Activated CD4-positive, alpha-beta memory T cell treated with anti-CD3 and anti-CD28 coated beads, Interleukin-2, amount 10 ng/mL, durations not matched to agents 7 days and 5 days (primary cell): ENCODE measurements around the gene UBTD1. TPM values are rescaled to one million over a fixed set of nuclear protein-coding genes. Genes with fewer than 3 reads are reported as not detected.

Experiments
- CTCF ChIA-PET: fragments of 350-600 bp; sonication (Branson Sonifier 250); formaldehyde crosslinking; loops from one replicate; lab custom pipeline; 2021; ENCODE audit warnings: antibody characterized with exemption, inconsistent platforms; lab: Charles Lee
- POLR2A ChIA-PET: fragments of 350-600 bp; sonication (Branson Sonifier 250); formaldehyde crosslinking; loops from one replicate; lab custom pipeline; 2021; ENCODE audit warnings: antibody characterized with exemption; lab: Charles Lee
- DNase-seq: peaks from one replicate; pipeline ENCODE4 v3.0.0-alpha.2; 2020
- H3K27ac Mint-ChIP-seq: one replicate; pipeline ENCODE4 v1.8.0; 2021; ENCODE audit warnings: mild to moderate bottlenecking, mixed read lengths
- H3K27me3 Mint-ChIP-seq: one replicate; pipeline ENCODE4 v1.8.0; 2021; ENCODE audit warnings: mixed read lengths
- H3K36me3 Mint-ChIP-seq: one replicate; pipeline ENCODE4 v1.8.0; 2021; ENCODE audit warnings: low read depth, mixed read lengths
- H3K4me1 Mint-ChIP-seq: one replicate; pipeline ENCODE4 v1.8.0; 2021; ENCODE audit warnings: mixed read lengths
- H3K4me3 Mint-ChIP-seq: one replicate; pipeline ENCODE4 v1.8.0; 2021; ENCODE audit warnings: mild to moderate bottlenecking, mixed read lengths
- H3K9me3 Mint-ChIP-seq: one replicate; pipeline ENCODE4 v1.8.0; 2021; ENCODE audit warnings: mixed read lengths
- total RNA-seq, 2 experiments: library from RNA; stranded (reverse); gene quantifications; one replicate each; pipeline ENCODE4 v1.2.3, GENCODE V29; 2021

UBTD1 gene
- total RNA-seq, 2 experiments from 2014 or later, result 1.4 to 1.6 TPM

- ChIA-PET CTCF (no interaction called here), POLR2A (no interaction called here)
- peaks cover 29% of the 10 kb centered on the region for H3K27me3 Mint-ChIP-seq
- H3K4me3 Mint-ChIP-seq, result no peak overlapping the region
- no peaks in the 10 kb centered on the region for H3K4me1 Mint-ChIP-seq
- no peaks in the 10 kb centered on the region for H3K9me3 Mint-ChIP-seq
- H3K27ac Mint-ChIP-seq, result no peak overlapping the region
- H3K36me3 Mint-ChIP-seq, result no peaks in the 10 kb centered on the region
- no peak for DNase-seq
Measured at GRCh38 chr10:97506199-97506991, 7.7 kb downstream of the UBTD1 start.

DNA sequence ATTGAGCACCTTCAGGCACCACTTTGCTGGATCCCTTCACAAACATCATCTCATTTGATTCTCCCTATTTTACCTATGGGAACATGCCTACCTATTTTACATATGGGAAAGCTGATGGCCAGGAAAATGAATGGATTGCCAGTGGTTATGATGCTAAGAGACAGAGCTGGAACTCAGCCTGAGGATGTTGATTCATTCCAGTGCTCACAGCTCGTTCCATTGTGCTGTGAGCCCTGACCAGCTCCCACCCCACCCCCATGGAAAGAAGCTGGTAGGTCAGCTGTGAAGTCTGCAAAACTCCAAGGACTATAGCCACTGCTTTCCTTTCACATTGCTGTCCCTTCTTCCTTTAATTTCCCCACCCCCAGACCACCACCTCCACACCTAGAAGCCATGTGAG is 9.6 kb downstream of the UBTD1 start:
- H3K27ac Mint-ChIP-seq, result no peak overlapping the region
- peaks cover 17% of the 10 kb centered on the region for H3K27me3 Mint-ChIP-seq
- CTCF ChIA-PET, result no interaction called here
- no peaks in the 10 kb centered on the region for H3K36me3 Mint-ChIP-seq
- no peaks in the 10 kb centered on the region for H3K9me3 Mint-ChIP-seq
- no peak overlapping the region for H3K4me3 Mint-ChIP-seq
- no peak for DNase-seq
- H3K4me1 Mint-ChIP-seq, result no peaks in the 10 kb centered on the region
- POLR2A ChIA-PET, result interaction anchor here (0.7 kb wide), 1 partner anchor 9 kb away, joined by 3 read pairs; no protein-coding TSS in a partner anchor

GRCh38 chr10:97509120-97509680 is 10.5 kb downstream of the UBTD1 start:
- peaks cover 19% of the 10 kb centered on the region for H3K27me3 Mint-ChIP-seq
- CTCF ChIA-PET, result no interaction called here
- no peak overlapping the region for H3K27ac Mint-ChIP-seq

GRCh38 chr10:97510686-97511085 is 12.0 kb downstream of the UBTD1 start:
- CTCF ChIA-PET, result no interaction called here
- Mint-ChIP-seq H3K27ac (no peak overlapping the region), H3K4me1 (no peaks in the 10 kb centered on the region), H3K4me3 (no peak overlapping the region), H3K36me3 (no peaks in the 10 kb centered on the region), H3K27me3 (peaks cover 29% of the 10 kb centered on the region), H3K9me3 (no peaks in the 10 kb centered on the region)
- DNase-seq, result no peak
- POLR2A ChIA-PET, result no interaction called here

More at GRCh38 chr10:97509120-97509680, 10.5 kb downstream of the UBTD1 start:
- H3K9me3 Mint-ChIP-seq, result no peaks in the 10 kb centered on the region
- DNase-seq, result no peak
- no peaks in the 10 kb centered on the region for H3K4me1 Mint-ChIP-seq
- POLR2A ChIA-PET, result no interaction called here
- H3K36me3 Mint-ChIP-seq, result no peaks in the 10 kb centered on the region
- no peak overlapping the region for H3K4me3 Mint-ChIP-seq

DNA sequence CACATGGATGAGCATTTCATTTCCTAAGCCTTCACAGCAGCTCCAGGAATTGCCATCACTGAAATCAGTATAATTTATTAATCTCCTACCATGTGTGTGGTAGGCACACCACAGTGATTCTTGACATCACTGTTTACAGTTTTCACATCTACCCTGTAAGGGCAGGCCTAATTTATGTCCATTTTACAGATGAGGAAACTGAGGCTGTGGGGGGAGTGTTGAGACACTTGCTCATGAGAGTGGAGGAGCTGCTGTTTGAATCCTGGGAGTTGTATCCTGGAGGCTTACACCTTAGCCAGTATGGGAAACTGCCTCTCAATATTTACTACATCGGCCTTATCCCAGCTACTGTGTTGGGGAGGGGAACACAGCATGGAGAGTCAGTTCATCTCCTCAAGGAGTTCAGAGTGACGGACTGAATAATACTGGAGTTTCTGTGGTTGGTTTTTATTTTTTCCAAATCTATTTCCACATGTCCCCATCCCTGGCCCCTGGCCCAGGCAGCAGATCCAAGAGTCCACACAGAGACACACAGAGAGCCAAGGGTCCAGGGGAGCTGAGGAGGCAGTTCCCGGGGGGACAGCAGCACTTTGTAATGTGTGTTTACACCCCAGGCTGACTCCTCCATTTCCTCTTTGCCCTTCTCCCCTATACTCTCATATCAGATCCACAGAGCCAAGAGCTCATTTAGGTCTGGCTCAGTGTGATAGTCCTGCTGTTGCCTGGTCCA is 13.2 kb downstream of the UBTD1 start:
- Mint-ChIP-seq H3K4me1 (no peaks in the 10 kb centered on the region), H3K27ac (no peak overlapping the region), H3K4me3 (no peak overlapping the region), H3K9me3 (no peaks in the 10 kb centered on the region), H3K36me3 (no peaks in the 10 kb centered on the region), H3K27me3 (peaks cover 26% of the 10 kb centered on the region)
- CTCF ChIA-PET, result no interaction called here
- DNase-seq, result no peak
- POLR2A ChIA-PET, result no interaction called here

GRCh38 chr10:97512993-97513392 is 14.3 kb downstream of the UBTD1 start:
- H3K27me3 Mint-ChIP-seq, result peaks cover 25% of the 10 kb centered on the region
- no peak overlapping the region for H3K27ac Mint-ChIP-seq
- no peaks in the 10 kb centered on the region for H3K36me3 Mint-ChIP-seq
- ChIA-PET POLR2A (no interaction called here), CTCF (no interaction called here)
- no peaks in the 10 kb centered on the region for H3K4me1 Mint-ChIP-seq
- DNase-seq, result no peak
- no peak overlapping the region for H3K4me3 Mint-ChIP-seq
- no peaks in the 10 kb centered on the region for H3K9me3 Mint-ChIP-seq

- H3K4me1 Mint-ChIP-seq, result no peaks in the 10 kb centered on the region
- no peak overlapping the region for H3K27ac Mint-ChIP-seq
- H3K36me3 Mint-ChIP-seq, result no peaks in the 10 kb centered on the region
- ChIA-PET CTCF (interaction anchor here (1.5 kb wide), 1 partner anchor 19 kb away, joined by 9 read pairs; no protein-coding TSS in a partner anchor), POLR2A (no interaction called here)
- H3K9me3 Mint-ChIP-seq, result no peaks in the 10 kb centered on the region
- no peak overlapping the region for H3K4me3 Mint-ChIP-seq
- H3K27me3 Mint-ChIP-seq, result peaks cover 22% of the 10 kb centered on the region
- no peak for DNase-seq
Measured at GRCh38 chr10:97514344-97514743, 15.6 kb downstream of the UBTD1 start.

GRCh38 chr10:97515271-97515978 is 16.7 kb downstream of the UBTD1 start:
- Mint-ChIP-seq H3K36me3 (no peaks in the 10 kb centered on the region), H3K27ac (no peak overlapping the region), H3K4me3 (no peak overlapping the region), H3K27me3 (peaks cover 26% of the 10 kb centered on the region), H3K4me1 (no peaks in the 10 kb centered on the region), H3K9me3 (no peaks in the 10 kb centered on the region)
- no peak for DNase-seq
- CTCF ChIA-PET, result interaction anchor here (1.5 kb wide), 1 partner anchor 18 kb away, joined by 9 read pairs; no protein-coding TSS in a partner anchor
- POLR2A ChIA-PET, result no interaction called here

- DNase-seq, result no peak
- H3K9me3 Mint-ChIP-seq, result no peaks in the 10 kb centered on the region
- no peaks in the 10 kb centered on the region for H3K36me3 Mint-ChIP-seq
- H3K4me3 Mint-ChIP-seq, result no peak overlapping the region
- POLR2A ChIA-PET, result no interaction called here
- CTCF ChIA-PET, result no interaction called here
- H3K4me1 Mint-ChIP-seq, result no peaks in the 10 kb centered on the region
- H3K27ac Mint-ChIP-seq, result no peak overlapping the region
- H3K27me3 Mint-ChIP-seq, result peaks cover 27% of the 10 kb centered on the region
Measured at GRCh38 chr10:97517096-97517750, 18.5 kb downstream of the UBTD1 start.

DNA sequence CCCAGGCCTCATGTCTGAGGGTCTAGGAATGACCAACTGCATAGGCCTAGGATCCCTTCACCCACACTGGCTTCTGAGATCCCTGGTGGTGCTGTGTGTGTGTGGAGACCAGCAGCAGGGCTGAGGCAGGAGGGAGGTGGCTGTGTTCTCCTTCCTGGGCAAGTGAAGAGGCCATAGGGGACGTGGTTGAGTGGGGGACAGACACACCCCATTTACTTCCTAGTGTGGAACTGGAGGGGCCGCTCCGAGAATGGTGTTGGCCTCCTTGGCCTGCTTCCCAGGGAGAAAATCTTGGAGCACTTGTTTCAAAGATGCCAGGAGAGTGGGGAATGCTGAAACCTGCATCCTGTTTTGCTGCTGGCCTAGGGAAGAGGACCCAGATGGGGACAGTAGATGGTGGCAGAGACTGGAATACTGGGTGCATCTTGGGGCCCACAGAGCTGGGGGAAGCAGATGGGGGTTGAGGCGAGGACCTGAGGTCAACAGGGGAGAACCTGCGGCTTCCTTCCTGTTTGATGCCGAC is 19.1 kb downstream of the UBTD1 start:
- no peaks in the 10 kb centered on the region for H3K4me1 Mint-ChIP-seq
- ChIA-PET POLR2A (no interaction called here), CTCF (no interaction called here)
- H3K27me3 Mint-ChIP-seq, result peaks cover 31% of the 10 kb centered on the region
- no peak overlapping the region for H3K4me3 Mint-ChIP-seq
- no peaks in the 10 kb centered on the region for H3K9me3 Mint-ChIP-seq
- DNase-seq, result no peak
- no peaks in the 10 kb centered on the region for H3K36me3 Mint-ChIP-seq
- no peak overlapping the region for H3K27ac Mint-ChIP-seq

- ChIA-PET POLR2A (no interaction called here), CTCF (no interaction called here)
- Mint-ChIP-seq H3K27me3 (peaks cover 30% of the 10 kb centered on the region), H3K4me3 (no peak overlapping the region), H3K36me3 (no peaks in the 10 kb centered on the region), H3K27ac (no peak overlapping the region), H3K4me1 (no peaks in the 10 kb centered on the region), H3K9me3 (no peaks in the 10 kb centered on the region)
- DNase-seq, result no peak
Measured at GRCh38 chr10:97518301-97519043, 19.7 kb downstream of the UBTD1 start.

GRCh38 chr10:97519342-97519741 is 20.6 kb downstream of the UBTD1 start:
- H3K9me3 Mint-ChIP-seq, result no peaks in the 10 kb centered on the region
- no peaks in the 10 kb centered on the region for H3K4me1 Mint-ChIP-seq
- no peaks in the 10 kb centered on the region for H3K36me3 Mint-ChIP-seq
- POLR2A ChIA-PET, result no interaction called here
- no peak overlapping the region for H3K27ac Mint-ChIP-seq
- peaks cover 25% of the 10 kb centered on the region for H3K27me3 Mint-ChIP-seq
- H3K4me3 Mint-ChIP-seq, result no peak overlapping the region
- no peak for DNase-seq
- CTCF ChIA-PET, result no interaction called here
